Measurements from ENCODE around the gene ZDHHC7. TPM values are rescaled to one million over a fixed set of nuclear protein-coding genes. Genes with fewer than 3 reads are reported as not detected.

Gene ZDHHC7
- total RNA-seq, 3 donors from 2014 or later = 27.2 to 34.6 (median 31.8) TPM

- Mint-ChIP-seq H3K4me1 (ENCODE audit: low read depth) (no peaks in the 10 kb centered on the region), H3K9me3 (no peaks in the 10 kb centered on the region), H3K27me3 (ENCODE audit: low read depth) (peaks cover 3% of the 10 kb centered on the region), H3K4me3 (no peak overlapping the region), H3K36me3 (ENCODE audit: insufficient read depth) (no peaks in the 10 kb centered on the region)
- DNase-seq = no peak
- no peak for ATAC-seq
Observed at GRCh38 chr16:84963066-84963465, 48.3 kb downstream of the ZDHHC7 start.

- H3K4me1 Mint-ChIP-seq (ENCODE audit: low read depth) = no peaks in the 10 kb centered on the region
- no peaks in the 10 kb centered on the region for H3K36me3 Mint-ChIP-seq (ENCODE audit: insufficient read depth)
- H3K4me3 Mint-ChIP-seq = no peak overlapping the region
- DNase-seq = no peak
- no peaks in the 10 kb centered on the region for H3K9me3 Mint-ChIP-seq
- H3K27me3 Mint-ChIP-seq (ENCODE audit: low read depth) = peaks cover 3% of the 10 kb centered on the region
- ATAC-seq = no peak
Observed at GRCh38 chr16:84960942-84961341, 50.4 kb downstream of the ZDHHC7 start.

GRCh38 chr16:84959784-84960417 is 51.4 kb downstream of the ZDHHC7 start:
- ATAC-seq (no peak), DNase-seq (no peak)
- Mint-ChIP-seq H3K4me1 (ENCODE audit: low read depth) (no peaks in the 10 kb centered on the region), H3K27me3 (ENCODE audit: low read depth) (peaks cover 3% of the 10 kb centered on the region), H3K4me3 (no peak overlapping the region), H3K36me3 (ENCODE audit: insufficient read depth) (no peaks in the 10 kb centered on the region), H3K9me3 (no peaks in the 10 kb centered on the region)

GRCh38 chr16:84959045-84959576 is 52.2 kb downstream of the ZDHHC7 start:
- Mint-ChIP-seq H3K4me1 (ENCODE audit: low read depth) (no peaks in the 10 kb centered on the region), H3K27me3 (ENCODE audit: low read depth) (peaks cover 3% of the 10 kb centered on the region), H3K36me3 (ENCODE audit: insufficient read depth) (no peaks in the 10 kb centered on the region), H3K9me3 (no peaks in the 10 kb centered on the region), H3K4me3 (no peak overlapping the region)
- DNase-seq (no peak), ATAC-seq (peak in 1 of 2 donors; percentile 14)

- H3K36me3 Mint-ChIP-seq (ENCODE audit: insufficient read depth) = no peaks in the 10 kb centered on the region
- DNase-seq (no peak), ATAC-seq (no peak)
- no peaks in the 10 kb centered on the region for H3K4me1 Mint-ChIP-seq (ENCODE audit: low read depth)
- no peaks in the 10 kb centered on the region for H3K9me3 Mint-ChIP-seq
- H3K4me3 Mint-ChIP-seq = no peak overlapping the region
- peaks cover 3% of the 10 kb centered on the region for H3K27me3 Mint-ChIP-seq (ENCODE audit: low read depth)
Observed at GRCh38 chr16:84957792-84958191, 53.5 kb downstream of the ZDHHC7 start.

GRCh38 chr16:84957192-84957591 is 54.1 kb downstream of the ZDHHC7 start:
- peaks cover 2% of the 10 kb centered on the region for H3K4me1 Mint-ChIP-seq (ENCODE audit: low read depth)
- H3K9me3 Mint-ChIP-seq = no peaks in the 10 kb centered on the region
- no peak for DNase-seq
- H3K4me3 Mint-ChIP-seq = no peak overlapping the region
- H3K36me3 Mint-ChIP-seq (ENCODE audit: insufficient read depth) = no peaks in the 10 kb centered on the region
- no peak for ATAC-seq
- H3K27me3 Mint-ChIP-seq (ENCODE audit: low read depth) = peaks cover 3% of the 10 kb centered on the region

- peaks cover 3% of the 10 kb centered on the region for H3K27me3 Mint-ChIP-seq (ENCODE audit: low read depth)
- ATAC-seq (no peak), DNase-seq (no peak)
- no peaks in the 10 kb centered on the region for H3K9me3 Mint-ChIP-seq
- no peak overlapping the region for H3K4me3 Mint-ChIP-seq
- no peaks in the 10 kb centered on the region for H3K36me3 Mint-ChIP-seq (ENCODE audit: insufficient read depth)
- H3K4me1 Mint-ChIP-seq (ENCODE audit: low read depth) = peaks cover 2% of the 10 kb centered on the region
Observed at GRCh38 chr16:84955427-84955826, 55.9 kb downstream of the ZDHHC7 start.

GRCh38 chr16:84953190-84953746 is 58.1 kb downstream of the ZDHHC7 start:
- Mint-ChIP-seq H3K4me3 (no peak overlapping the region), H3K27me3 (ENCODE audit: low read depth) (no peaks in the 10 kb centered on the region), H3K9me3 (no peaks in the 10 kb centered on the region), H3K4me1 (ENCODE audit: low read depth) (peaks cover 7% of the 10 kb centered on the region), H3K36me3 (ENCODE audit: insufficient read depth) (no peaks in the 10 kb centered on the region)
- DNase-seq = no peak
- ATAC-seq = no peak

- no peaks in the 10 kb centered on the region for H3K27me3 Mint-ChIP-seq (ENCODE audit: low read depth)
- no peaks in the 10 kb centered on the region for H3K36me3 Mint-ChIP-seq (ENCODE audit: insufficient read depth)
- no peaks in the 10 kb centered on the region for H3K9me3 Mint-ChIP-seq
- H3K4me1 Mint-ChIP-seq (ENCODE audit: low read depth) = peaks cover 7% of the 10 kb centered on the region
- DNase-seq (peak; percentile 64), ATAC-seq (peak; percentile 77 to 85)
- no peak overlapping the region for H3K4me3 Mint-ChIP-seq
Observed at GRCh38 chr16:84952335-84953189, 58.8 kb downstream of the ZDHHC7 start.

GRCh38 chr16:84950906-84951305 is 60.4 kb downstream of the ZDHHC7 start:
- no peak overlapping the region for H3K4me3 Mint-ChIP-seq
- H3K36me3 Mint-ChIP-seq (ENCODE audit: insufficient read depth) = no peaks in the 10 kb centered on the region
- no peak for DNase-seq
- ATAC-seq = peak in 1 of 2 donors; percentile 44
- no peaks in the 10 kb centered on the region for H3K27me3 Mint-ChIP-seq (ENCODE audit: low read depth)
- H3K9me3 Mint-ChIP-seq = no peaks in the 10 kb centered on the region
- H3K4me1 Mint-ChIP-seq (ENCODE audit: low read depth) = peaks cover 7% of the 10 kb centered on the region

GRCh38 chr16:84949772-84950436 is 61.4 kb downstream of the ZDHHC7 start:
- H3K27me3 Mint-ChIP-seq (ENCODE audit: low read depth) = no peaks in the 10 kb centered on the region
- H3K4me1 Mint-ChIP-seq (ENCODE audit: low read depth) = peaks cover 7% of the 10 kb centered on the region
- H3K9me3 Mint-ChIP-seq = no peaks in the 10 kb centered on the region
- no peaks in the 10 kb centered on the region for H3K36me3 Mint-ChIP-seq (ENCODE audit: insufficient read depth)
- no peak overlapping the region for H3K4me3 Mint-ChIP-seq
- ATAC-seq (no peak), DNase-seq (no peak)

- DNase-seq = no peak
- H3K27me3 Mint-ChIP-seq (ENCODE audit: low read depth) = no peaks in the 10 kb centered on the region
- H3K9me3 Mint-ChIP-seq = no peaks in the 10 kb centered on the region
- H3K4me3 Mint-ChIP-seq = no peak overlapping the region
- H3K36me3 Mint-ChIP-seq (ENCODE audit: insufficient read depth) = no peaks in the 10 kb centered on the region
- ATAC-seq = no peak
- H3K4me1 Mint-ChIP-seq (ENCODE audit: low read depth) = peaks cover 7% of the 10 kb centered on the region
Observed at GRCh38 chr16:84948851-84949610, 62.3 kb downstream of the ZDHHC7 start.

GRCh38 chr16:84947996-84948850 is 63.1 kb downstream of the ZDHHC7 start:
- no peaks in the 10 kb centered on the region for H3K9me3 Mint-ChIP-seq
- H3K4me1 Mint-ChIP-seq (ENCODE audit: low read depth) = peaks cover 7% of the 10 kb centered on the region
- DNase-seq (no peak), ATAC-seq (no peak)
- no peak overlapping the region for H3K4me3 Mint-ChIP-seq
- H3K36me3 Mint-ChIP-seq (ENCODE audit: insufficient read depth) = no peaks in the 10 kb centered on the region
- H3K27me3 Mint-ChIP-seq (ENCODE audit: low read depth) = no peaks in the 10 kb centered on the region

Data from activated T-cell treated with anti-CD3 and anti-CD28 coated beads, Interleukin-2, amount 50 U/mL, for 4 hours (primary cell).